D721Med (cell line): ENCODE results near the gene CAPG.

Experiments used
- DNase-seq: peaks from one replicate; pipeline ENCODE4 v3.0.0; 2011; ENCODE audit warnings: low spot score; ENCODE audit not compliant: insufficient read length
- FAIRE-seq: peaks from 2 replicates; lab custom pipeline; 2011; peaks lifted over from hg19 to GRCh38; lab: Jason Lieb, UNC
- CTCF ChIP-seq: IDR thresholded peaks from 2 replicates; pipeline ENCODE4 v1.5.1; 2012; ENCODE audit warnings: mild to moderate bottlenecking, control low read depth; ENCODE audit not compliant: insufficient read depth; ENCODE audit errors: missing control alignments

Gene CAPG

GRCh38 chr2:85427300-85427835, 17.2 kb upstream of the CAPG start:
- FAIRE-seq = no peak
- TF ChIP-seq CTCF = no peak

DNA sequence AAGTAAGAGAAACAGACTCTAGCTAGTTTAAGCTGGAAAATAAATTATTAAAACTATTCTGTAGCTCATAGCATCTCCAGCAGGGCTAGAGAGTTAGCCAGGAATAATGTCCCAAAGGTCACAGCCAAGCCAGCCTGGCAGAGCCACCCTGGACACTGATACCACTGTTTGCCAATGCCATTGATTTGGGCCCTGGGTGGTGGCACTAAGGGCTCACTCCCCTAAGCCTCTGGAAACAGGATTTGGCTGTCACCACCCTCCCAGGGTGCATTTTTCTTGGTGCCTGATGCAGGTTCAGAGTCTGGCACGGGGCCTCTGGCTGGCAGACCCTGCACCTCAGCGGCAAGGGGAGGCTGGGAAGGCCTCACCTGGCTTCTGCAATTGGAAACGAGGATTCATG, 15.4 kb upstream of the CAPG start:
- no peak for FAIRE-seq
- no peak for DNase-seq
- TF ChIP-seq CTCF = no peak

More at GRCh38 chr2:85427300-85427835, 17.2 kb upstream of the CAPG start:
- DNase-seq = no peak

GRCh38 chr2:85423525-85423924, 13.4 kb upstream of the CAPG start:
- DNase-seq = no peak
- FAIRE-seq = no peak
- TF ChIP-seq CTCF = no peak

- no peak for DNase-seq
- FAIRE-seq = no peak
- no peak for TF ChIP-seq CTCF
These were observed 11.9 kb upstream of the CAPG start for GRCh38 chr2:85422072-85422457.

DNA sequence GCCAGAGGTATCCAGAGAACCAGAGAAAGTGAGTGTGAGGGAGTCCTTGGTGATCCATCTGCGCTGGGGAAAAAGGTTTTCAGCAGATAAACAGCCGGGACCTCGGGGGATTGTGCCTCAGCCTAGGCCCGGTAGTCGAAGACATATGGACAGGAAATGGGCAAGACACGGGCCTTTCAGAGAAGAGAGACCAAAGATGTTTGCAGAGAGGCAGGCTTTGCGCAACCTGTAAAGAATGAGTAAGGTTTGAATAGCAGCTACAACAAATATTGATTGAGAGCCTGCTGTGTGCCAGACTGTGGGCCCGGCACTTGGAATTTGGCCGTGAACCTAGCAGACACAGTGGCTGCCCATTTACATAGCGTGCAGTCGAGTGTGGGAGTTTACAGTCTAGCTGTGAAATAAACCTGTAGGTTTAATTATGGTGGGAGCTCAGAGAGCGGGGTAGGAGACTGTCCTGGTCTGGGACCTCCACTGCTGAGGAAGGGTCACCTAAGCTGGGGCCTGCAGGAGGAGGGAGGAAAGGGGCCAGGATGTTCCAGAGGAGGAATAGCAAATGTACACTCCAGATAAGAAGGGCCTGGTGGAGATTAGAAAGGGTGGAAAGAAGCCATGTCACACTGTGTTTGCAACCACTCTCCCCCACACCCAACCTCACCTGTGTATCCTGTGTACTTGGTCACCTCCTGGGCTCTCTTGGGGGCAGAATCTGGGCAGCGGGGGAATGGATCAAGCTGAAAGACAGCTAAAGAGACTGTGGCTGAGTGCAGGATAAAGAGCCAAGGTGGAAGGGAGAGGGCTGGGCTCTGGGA, 11.3 kb upstream of the CAPG start:
- no peak for DNase-seq
- no peak for FAIRE-seq
- TF ChIP-seq CTCF = no peak

DNA sequence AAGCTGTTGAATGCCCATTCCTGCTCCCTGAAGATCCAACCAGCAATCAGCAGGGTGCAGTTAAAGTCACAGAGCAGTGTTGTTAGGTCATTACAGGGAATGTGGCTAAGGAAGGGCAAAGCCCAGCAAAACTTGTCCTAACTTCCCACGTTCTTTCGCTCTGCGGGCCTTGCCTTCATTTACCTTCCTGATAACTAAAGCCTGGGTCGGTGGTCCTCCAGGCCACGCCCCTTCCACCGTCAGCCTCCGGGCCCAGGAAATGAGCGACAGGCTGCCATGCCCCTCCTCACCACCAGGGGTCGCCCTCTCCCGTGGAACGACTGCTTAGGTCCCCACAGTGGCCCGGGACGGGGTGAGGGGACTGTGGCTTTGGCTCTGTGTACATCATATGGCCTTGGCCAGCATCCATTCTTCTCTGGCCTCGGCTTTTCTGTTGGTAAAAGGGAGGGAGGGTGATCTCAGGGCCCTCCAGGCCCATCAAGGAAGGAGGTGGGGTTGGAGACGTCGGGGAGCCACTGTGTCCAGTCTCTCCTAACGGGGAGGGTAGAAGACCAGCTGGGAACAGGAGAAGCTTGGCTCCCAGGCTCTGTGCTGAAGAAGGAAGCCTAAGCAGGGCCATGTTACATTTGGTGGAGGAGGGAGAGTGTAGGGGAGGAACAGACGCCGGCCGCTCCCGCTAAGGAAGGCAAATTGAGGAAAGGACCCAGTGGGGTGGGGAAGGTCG, 10.5 kb upstream of the CAPG start:
- FAIRE-seq (no peak), DNase-seq (peak; percentile 83)
- TF ChIP-seq CTCF = peak; percentile 94
